Skin of body (tissue), 2 donors: ENCODE data around the gene CACNB4. TPM values are rescaled to one million over a fixed set of nuclear protein-coding genes. Genes with fewer than 3 reads are reported as not detected.
"Not testable (repeated sequence)": the region's sequence is repeated elsewhere in the genome, so short reads cannot be mapped to it uniquely, and the experiment has no call there.

Source experiments
- DNase-seq: peaks from one replicate; lab custom pipeline; 2025; lab: John Stamatoyannopoulos, UW
- total RNA-seq: library from RNA; depleted of rRNA; stranded (reverse); fragments of >200 nt; gene quantifications from one replicate; pipeline ENCODE4 v1.2.3, GENCODE V29; 2014

CACNB4 gene
- 16.3 TPM for total RNA-seq

DNA sequence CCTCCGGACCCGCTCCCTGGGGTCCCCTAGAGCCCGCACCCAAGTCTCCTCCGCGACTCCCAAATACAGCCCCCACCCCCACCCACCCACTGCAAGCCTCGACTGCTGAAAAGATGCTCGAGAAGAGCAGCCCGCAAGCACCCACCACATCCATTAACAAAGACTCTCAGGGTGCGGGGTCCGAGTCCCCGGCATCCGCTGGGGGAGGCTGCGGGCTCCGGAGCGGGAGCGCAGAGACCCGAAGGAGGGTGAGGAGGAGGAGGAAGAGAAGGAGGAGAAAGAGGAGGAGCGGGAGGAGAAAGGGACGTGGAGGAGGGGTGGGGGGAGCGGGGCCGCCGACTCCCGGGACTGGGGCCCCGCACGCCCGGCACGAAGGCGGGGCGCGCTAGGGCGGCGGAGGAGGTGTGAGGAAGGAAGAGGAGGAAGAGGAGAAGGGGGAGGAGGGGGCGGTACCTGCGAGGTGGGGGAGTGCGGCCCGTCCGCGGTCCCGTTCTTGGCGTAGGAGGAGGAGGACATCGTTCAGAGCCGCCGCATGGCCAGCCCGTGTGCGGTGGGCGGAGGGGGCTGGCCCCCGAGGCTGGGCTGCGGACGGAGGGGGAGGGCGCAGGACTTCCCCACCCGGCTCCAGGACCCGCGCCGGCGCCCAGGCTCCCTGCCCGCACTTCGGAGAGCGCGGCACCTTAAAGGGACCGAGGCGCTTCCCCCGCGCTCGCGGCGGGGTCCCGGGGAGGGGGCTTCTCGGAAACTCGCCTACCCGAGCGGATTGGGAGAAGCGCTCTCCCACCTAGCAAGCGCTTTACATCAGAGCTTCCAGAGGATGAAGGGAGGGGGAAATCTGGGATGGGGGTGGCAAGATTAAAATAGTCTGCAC is at the start of gene CACNB4:
Gene CACNB4, minus strand, starts transcription at position 549 of the 871 bp plus-strand sequence.
- no peak for DNase-seq

DNA sequence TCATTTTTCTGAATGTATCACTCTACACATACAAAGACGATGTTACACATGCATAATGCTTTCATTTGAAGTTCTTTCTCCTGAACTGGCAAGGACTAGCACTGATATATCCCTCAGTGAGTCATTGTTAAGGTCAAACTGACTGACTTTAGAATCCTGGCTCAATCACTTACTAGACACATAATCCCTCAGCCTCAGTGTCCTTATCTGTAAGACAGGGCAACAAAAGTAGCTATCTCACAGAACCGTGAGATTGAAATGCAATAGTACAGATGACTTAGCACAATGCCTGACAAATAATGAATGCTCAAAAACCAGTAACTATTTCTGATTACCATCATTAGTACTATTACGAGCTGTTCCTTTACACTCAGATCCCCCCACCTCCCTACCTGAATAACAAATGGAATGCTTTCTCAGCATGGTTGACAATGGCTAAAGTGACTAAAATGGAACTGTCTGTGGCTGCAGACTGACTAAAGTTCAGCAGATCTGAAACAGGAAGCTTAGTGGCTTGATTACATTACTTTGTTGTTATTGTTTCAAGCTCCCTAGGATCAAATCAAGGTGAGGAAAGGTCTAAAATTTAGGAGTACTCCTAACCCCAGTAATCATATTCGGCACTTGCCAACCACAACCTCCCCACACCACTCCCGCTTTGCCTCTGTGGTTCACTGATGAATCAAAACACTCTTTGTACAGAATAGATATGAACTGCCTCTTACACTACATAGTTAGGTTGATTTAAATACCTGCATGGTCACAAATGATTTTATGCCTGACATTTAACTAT is 35.8 kb upstream of the CACNB4 start:
- no peak for DNase-seq

DNA sequence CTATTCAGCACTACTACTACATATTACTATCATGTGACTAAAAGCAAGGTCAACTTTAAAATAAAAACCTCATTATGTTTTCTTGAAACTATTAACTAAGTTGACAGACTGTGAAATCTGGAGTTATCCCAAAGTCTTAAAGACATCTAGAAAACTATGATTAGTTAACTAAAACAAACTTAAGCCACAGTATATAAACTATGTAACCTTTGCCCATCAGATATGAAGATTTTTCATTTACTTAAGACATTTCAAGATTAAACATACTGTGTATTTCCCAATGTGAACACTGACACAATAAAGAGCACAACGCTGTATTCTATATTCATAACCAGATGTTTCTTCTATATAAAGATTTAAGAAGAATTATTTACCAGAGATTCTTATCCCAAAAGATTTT is 33.5 kb upstream of the CACNB4 start:
- DNase-seq, result no peak

DNA sequence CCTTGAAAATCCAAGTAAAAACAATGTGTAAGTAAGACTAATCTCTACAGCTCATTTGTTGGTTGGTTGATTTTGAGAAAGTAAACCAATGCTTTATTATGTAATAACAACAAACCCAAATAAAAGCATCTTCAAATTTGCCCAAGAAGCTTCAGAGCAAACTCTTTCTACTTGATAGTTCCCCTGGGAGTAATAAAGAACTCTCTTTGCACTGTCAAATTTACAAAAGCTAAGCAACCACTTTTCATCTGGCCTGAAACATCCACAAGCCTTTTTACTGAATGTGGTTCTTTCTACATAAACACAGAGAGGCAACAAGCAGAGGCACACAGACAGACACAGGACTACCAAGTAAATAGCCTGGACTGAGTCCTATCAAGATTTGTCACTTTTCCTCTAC is 28.8 kb upstream of the CACNB4 start:
- DNase-seq, result no peak

DNA sequence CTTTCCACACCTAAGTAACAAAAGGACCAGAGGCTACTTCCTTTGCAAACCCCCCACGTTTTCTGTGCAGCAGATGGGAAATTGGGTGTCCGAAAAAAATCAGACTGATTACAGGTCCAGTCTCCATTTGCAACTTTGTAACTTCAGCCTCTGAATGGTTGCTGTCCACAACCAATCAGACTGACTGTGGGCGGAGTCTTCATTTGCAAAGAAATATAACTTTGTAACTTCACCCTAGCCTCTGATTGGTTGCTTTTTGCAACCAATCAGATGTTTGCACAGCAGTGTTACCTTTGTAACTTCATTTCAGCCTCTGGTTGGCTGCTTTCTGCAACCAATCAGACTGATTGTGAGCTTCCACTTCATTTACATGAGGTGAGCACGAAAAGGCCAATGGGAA is 27.8 kb upstream of the CACNB4 start:
- DNase-seq, result no peak

DNA sequence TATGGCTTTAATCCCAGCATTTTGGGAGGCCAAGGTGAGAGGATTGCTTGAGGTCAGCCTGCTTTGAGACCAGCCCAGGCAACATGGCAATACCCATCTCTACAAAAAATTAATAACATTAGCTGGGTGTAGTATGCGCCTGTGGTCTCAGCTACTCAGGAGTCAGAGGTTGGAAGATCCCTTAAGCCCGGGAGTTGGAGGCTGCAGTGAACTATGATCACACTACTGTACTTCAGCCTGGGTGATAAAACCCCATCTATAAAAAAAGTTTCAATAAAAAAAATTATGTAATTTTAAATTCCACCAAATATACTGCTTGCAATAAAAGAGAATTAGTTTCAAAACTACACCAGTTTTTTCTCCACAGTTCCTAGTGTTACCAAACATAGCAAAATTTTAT is 23.3 kb upstream of the CACNB4 start:
- DNase-seq, result no peak

DNA sequence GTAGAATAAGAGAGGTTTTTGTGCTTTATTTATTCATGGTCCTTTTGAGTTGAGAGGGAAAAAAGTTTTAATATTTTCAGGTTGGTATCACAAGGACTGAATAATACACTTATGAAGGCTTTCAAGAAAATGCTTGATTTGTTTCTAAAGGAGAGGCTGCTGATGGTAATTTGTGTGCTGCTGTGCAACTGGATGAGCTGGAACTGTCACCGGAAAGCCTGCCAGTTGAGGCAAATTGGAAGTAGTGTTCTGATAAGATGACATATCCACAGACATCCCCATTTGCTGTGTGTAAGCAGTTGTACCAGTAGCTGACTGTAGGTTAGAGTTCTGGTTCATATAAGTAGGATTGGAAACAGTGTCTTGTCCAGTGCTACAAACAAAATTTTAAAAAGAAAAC is 21.6 kb upstream of the CACNB4 start:
- DNase-seq, result no peak

DNA sequence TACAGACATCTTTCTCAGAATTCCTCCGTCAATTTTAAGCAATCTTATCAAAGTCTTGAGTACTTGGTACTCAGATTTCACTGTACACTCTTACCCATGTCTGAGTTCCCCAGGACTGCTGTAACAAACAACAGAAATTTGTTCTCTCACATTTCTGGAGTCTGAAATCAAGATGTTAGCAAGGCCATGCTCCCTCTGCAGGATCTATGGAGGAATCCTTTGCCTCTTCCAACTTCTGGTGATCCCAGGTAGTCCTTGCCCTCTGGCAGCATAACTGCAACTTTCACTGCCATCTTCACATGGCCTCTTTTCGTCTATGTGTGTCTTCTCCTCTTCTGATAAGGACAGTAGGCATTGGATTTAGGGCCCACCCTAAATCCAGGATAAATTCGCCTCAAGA is 17.1 kb upstream of the CACNB4 start:
- no peak for DNase-seq

DNA sequence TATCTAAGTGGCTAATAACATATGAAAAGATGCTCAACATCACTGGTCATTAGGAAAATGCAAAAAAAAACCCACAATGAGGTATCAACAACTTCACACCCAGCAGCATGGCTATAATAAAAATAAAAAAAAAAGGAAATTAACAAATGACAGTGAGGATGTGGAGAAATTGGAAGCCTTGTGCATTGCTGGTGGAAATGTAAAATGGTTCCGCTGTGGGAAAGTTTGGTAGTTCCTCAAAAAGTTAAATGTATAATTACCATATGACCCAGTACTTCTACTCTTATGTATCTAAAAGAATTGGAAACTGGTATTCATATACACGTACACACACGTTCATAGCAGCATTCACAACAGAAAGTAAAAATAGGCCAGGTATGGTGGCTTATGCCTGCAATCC is 15.5 kb upstream of the CACNB4 start:
- DNase-seq, result no peak

DNA sequence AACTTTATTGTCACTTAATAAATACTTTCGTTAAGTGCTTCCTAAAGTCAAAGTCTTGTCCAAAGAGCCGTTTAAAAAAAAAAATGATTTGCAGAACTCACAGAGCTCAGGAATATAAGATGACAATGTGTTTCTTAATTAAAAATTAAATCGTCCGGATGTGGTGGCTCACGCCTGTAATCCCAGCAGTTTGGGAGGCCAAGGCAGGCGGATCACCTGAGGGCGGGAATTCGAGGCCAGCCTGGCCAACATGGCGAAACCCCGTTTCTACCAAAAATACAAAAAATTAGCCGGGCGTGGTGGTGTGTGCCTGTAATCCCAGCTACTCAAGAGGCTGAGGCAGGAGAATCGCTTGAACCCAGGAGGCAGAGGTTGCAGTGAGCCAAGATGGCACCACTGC is 8.3 kb upstream of the CACNB4 start:
- not testable (repeated sequence) for DNase-seq

DNA sequence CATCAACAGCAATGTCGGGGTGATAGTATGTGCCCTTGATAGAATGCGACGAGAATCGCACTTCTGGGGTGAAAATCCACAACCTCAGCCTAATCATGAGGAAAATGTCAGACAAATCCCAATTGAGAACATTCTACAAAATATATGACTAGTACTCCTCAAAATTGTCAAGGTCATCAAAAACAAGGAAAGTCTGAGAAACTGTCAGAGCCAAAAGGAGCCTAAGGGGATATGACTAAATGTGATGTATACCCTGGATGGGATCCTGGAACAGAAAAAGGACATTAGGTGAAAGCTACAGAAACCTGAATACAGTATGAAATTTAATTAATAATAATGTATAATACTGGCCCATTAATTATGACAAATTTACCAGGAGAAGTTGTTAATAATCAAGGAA is 7.6 kb upstream of the CACNB4 start:
- DNase-seq, result no peak

DNA sequence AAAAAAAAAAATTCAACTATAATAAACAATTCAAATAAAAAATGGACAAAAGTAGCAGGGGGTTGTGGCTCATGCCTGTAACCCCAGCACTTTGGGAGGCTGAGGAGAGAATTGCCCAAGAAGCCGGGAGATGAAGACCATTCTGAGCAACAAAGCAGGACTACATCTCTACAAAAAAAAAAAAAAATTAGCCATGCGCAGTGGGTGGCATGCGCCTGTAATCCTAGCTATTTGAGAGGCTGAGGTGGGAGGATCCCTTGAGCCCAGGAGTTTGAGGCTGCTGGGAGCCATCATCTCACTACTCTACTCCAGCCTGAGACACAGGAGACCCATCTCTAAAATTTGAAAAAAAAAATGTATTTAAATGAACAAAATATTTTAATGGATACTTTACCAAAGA is 4.4 kb upstream of the CACNB4 start:
- no peak for DNase-seq

DNA sequence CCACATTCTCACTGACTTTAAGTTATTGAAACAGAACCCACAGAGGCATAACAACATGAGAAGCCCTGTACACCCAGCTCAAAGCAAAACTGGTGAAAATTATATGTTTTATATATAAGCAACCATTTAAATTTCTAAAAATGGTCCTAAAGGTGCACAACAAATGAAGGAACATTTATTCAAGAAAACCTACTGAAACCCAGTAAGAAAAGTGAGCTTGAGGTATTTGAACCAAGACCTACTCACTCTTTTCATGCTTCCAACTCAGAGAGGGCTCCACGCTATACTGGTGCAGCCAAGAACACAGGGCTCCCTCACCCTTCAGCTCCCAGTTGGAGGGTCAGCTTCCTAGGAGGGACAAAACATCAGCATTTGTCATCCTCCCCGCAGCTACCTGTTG is 2.1 kb upstream of the CACNB4 start:
- DNase-seq, result no peak

DNA sequence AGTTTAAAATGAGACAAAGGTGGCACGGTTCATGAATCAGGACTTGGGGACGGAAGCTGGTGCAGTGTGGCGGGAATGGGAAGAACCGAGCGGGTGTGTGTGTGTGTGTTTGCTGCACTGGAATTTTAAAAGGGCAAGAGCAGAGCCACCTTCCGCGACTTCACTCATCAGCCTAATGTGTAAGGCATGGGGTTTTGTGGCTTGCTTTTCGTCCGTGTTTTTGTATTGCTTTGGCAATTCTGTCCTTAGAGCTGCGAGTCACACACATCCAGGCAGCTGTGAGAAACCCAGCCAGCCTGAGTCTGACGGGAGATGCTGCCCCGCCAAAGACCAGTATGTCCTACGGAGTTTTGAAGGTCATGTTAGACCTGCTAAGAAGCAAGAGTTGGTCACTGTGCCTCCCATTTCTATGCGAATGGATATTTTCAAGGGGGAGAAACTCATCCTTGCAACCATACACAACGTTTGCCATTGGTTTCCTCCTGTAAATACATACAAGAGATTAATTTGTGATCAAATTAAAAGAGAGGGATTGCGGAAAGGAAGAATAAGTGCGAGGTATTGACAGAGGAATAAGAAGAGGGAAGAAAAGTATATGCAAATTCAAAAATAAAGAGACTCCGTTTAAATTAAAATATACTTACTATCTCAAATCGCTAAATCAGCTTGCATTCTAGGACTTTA is 665 bp upstream of the CACNB4 start:
- no peak for DNase-seq

DNA sequence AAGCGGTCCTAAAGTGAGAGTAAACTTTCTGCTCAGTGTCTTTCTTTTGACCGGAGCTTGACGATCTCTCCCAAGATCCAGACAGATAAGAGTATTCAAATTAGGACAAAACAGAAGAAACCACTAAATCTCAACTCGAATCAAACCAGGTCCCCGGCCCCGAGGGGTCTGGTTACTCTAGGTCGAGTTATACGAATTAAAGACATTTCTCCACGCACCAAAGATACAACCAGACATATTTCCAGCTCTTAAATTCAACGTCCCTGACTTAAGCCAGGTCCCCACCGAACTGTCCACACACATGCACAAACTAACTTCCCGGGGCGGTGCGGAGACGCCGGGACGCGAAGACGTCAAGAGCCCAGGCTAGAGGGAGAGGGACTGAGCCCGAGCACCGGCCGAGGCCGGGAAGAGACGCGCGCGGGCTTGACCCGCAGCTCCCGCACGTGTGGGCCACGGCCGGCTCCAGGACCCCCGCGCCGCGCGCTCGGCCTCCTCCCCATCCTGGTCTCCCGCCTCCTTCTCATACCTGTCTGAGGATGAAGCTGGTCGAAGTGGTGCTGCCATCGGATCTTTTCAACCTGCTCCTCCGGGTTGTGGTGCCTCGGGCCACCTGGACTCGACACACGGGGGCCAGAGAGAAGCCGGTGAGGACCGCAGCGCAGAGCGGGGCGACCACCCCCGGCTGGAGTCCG is 896 bp downstream of the CACNB4 start:
- peak; percentile 50 for DNase-seq

DNA sequence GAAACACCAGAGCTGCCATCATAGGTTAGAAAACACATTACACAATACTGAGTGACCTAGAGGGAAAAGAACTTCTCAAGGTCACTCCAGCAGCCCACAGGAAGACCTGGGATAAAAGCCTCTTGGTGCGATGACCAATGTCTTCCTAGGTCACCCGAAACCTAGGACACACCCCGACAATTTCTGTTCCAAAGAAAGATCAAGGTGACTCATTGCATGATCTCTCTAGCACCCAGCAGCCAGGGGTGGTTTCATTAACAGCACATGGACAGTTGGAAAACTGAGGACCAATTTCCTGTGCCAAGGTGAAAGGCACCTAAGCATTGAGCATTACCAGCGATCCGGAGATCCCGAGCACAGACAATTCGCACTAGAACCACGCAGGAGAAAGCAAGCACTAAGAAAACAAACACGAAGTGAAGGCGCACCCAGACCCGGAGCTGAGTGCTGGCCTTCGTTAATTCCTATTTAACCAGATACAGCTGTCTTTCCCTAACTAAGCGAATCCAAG is 1.5 kb downstream of the CACNB4 start:
- DNase-seq, result peak; percentile 50

DNA sequence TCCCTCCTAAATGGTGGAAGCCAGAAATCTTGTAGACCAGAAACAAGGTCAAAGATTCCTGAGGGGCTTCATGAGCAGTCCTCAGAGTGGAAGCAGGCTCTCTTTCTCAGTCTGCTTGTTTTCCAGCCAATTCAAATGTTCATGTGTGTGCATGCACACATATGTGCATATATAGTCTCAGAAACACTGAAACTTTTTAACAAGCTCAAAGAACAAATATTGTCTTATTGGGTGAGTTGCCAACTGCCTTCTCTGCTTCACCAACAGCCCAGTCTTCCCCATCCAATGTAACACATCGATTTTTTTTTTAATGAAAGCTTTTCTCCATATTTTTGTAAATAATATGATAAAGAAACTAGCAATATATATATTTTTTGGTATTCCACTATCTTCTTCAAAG is 3.7 kb downstream of the CACNB4 start:
- no peak for DNase-seq

DNA sequence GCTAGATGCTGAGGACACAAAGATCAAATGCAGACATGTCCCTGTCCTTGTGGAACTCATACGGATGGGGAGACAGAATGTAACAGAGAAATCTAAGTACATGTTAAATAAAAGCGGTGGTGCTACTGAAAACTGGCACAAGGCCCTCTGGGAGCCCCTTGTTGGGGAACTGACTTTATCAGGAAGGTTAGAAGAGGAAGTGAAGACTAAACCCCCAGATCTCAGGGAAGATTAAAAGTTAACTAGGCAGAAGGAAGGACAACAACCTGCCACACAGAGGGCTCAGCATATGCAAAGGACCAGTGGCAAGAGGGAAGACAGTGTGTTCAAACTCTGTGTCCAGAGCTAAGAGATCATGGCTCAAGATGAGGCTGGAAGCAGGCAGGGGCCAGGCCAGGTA is 4.8 kb downstream of the CACNB4 start:
- DNase-seq, result no peak

DNA sequence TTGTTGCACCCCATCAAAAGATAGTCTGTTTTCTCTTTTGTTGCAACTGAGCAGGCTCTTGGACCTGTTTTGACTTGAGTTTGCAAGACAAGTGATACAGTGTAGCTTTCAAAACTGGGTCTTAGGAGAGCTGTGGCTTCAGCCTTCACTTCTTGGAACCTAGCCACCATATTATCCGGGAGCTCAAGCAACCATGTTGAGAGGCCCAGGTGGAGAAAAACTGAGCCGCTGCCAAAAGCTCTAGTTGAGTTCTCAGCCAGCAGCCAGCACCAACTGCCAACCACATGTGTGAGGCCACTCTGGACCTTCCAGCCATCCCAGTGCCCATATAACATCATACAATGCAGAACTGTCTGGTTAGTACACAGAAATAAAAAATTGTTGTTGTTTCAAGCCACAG is 5.4 kb downstream of the CACNB4 start:
- DNase-seq, result no peak

DNA sequence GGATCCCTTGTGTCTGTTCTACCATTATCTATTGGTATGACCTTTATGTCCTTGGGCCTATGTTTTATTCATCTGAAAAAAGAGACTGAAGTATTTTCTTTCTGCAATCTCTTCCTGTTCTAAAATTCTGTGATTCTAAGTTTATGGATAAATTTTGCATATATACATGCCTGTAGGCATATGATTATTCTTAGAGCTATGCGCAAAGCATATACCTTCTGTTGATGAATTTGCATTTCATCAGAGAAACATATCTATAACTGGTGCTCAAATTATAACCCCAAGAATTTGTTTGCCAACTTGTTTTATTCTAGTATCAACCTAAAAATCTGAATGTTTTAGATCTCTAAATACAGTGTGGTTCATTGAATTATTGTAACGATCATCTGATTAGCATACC is 6.7 kb downstream of the CACNB4 start:
- DNase-seq, result no peak

DNA sequence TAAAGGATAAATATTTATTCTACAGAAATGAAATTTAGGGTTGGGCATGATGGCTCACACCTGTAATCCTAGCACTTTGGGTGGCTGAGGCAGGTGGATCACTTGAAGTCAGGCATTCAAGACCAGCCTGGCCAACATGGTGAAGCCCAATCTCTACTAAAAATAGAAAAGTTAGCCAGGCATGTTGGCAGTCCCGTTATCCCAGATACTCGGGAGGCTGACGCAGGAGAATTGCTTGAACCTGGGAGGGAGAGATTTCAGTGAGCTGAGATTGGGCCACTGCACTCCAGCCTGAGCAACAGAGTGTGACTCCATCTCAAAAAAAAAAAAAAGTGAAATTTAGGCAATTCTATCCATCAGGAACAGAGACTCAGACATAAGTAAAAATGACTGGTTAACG is 8.1 kb downstream of the CACNB4 start:
- DNase-seq, result not testable (repeated sequence)
